Aorta (tissue), 5 donors: ENCODE measurements around the gene KCTD11. TPM values are rescaled to one million over a fixed set of nuclear protein-coding genes. Genes with fewer than 3 reads are reported as not detected.

Experiments used
- ATAC-seq: fragments of 200-7000 bp; cut with Tn5 transposase; one replicate; pipeline ENCODE4 v1.9.1; 2022; ENCODE audit warnings: moderate library complexity; ENCODE audit not compliant: low FRiP score
- DNase-seq, 2 donors: peaks; one replicate each; pipeline ENCODE4 v3.0.0-alpha.2; 2020
- H3K27ac ChIP-seq, 2 donors: one replicate each; pipeline ENCODE4 v1.5.1; 2013; ENCODE audit warnings: low read length in 2 of 2, mild to moderate bottlenecking in 2 of 2, moderate library complexity in 2 of 2, control low read depth in 1 of 2, inconsistent platforms in 1 of 2, low read depth in 1 of 2
- H3K27me3 ChIP-seq, 2 donors: one replicate each; pipeline ENCODE4 v1.6.1; 2013; ENCODE audit warnings: control low read depth in 1 of 2, low read length in 1 of 2, mild to moderate bottlenecking in 1 of 2, moderate library complexity in 1 of 2; ENCODE audit not compliant: insufficient read depth in 2 of 2, control insufficient read depth in 1 of 2
- H3K36me3 ChIP-seq, 2 donors: one replicate each; pipeline ENCODE4 v1.6.1; 2013; ENCODE audit warnings: control low read depth in 1 of 2, low read length in 1 of 2, mild to moderate bottlenecking in 1 of 2; ENCODE audit not compliant: insufficient read depth in 2 of 2, control insufficient read depth in 1 of 2
- H3K4me1 ChIP-seq, 2 donors: one replicate each; pipeline ENCODE4 v1.6.1; 2013; ENCODE audit warnings: low read length in 2 of 2, control low read depth in 1 of 2, mild to moderate bottlenecking in 1 of 2, moderate library complexity in 1 of 2; ENCODE audit not compliant: insufficient read depth in 2 of 2, control insufficient read depth in 1 of 2
- H3K4me3 ChIP-seq, 2 donors: one replicate each; pipeline ENCODE4 v1.5.1; 2013; ENCODE audit warnings: low read length in 2 of 2, control low read depth in 1 of 2, mild to moderate bottlenecking in 1 of 2
- H3K9me3 ChIP-seq: one replicate; pipeline ENCODE4 v1.6.1; 2013; ENCODE audit warnings: mild to moderate bottlenecking, low read length; ENCODE audit not compliant: control insufficient read depth
- WGBS, 2 donors: extraction: QIAGEN DNeasy Blood & Tissue Kit; methylation state at CpG; one replicate each; pipeline ENCODE4 v1.1.7; 2013; 5-methylcytosine and 5-hydroxymethylcytosine counted together
- intact Hi-C, 2 donors: fragments of 100-400 bp; cut with DNase I; formaldehyde crosslinking; loops; one replicate each; pipeline versions ENCODE4 v1.14.2 to v1.15.0; 2022
- polyA plus RNA-seq, 2 donors: library from polyadenylated mRNA; stranded (reverse); fragments of 200-250 nt; gene quantifications; one replicate each; pipeline ENCODE4 v1.2.3, GENCODE V29; 2013
- total RNA-seq, 2 donors: library from RNA; stranded (reverse); fragmentation: NEBNext Ultra II Directional; extraction: Animal tissue kit (Norgen Biotek cat#: 25700); gene quantifications; one replicate each; pipeline ENCODE4 v1.2.1, GENCODE V29; 2021
- donor health status: healthy with polysubstance abuse.
- donor health status: Bipolar disorder and iron deficiency.
- donor health status: DM: no; HTN: no; CAD: no.
- donor health status: DM: no; HTN: no; CAD: no.
- donor health status: DM: yes; HTN: yes; CAD: no.

Gene KCTD11
- total and polyA plus RNA-seq, 4 donors: 11.0 to 15.8 (median 11.9) TPM

DNA sequence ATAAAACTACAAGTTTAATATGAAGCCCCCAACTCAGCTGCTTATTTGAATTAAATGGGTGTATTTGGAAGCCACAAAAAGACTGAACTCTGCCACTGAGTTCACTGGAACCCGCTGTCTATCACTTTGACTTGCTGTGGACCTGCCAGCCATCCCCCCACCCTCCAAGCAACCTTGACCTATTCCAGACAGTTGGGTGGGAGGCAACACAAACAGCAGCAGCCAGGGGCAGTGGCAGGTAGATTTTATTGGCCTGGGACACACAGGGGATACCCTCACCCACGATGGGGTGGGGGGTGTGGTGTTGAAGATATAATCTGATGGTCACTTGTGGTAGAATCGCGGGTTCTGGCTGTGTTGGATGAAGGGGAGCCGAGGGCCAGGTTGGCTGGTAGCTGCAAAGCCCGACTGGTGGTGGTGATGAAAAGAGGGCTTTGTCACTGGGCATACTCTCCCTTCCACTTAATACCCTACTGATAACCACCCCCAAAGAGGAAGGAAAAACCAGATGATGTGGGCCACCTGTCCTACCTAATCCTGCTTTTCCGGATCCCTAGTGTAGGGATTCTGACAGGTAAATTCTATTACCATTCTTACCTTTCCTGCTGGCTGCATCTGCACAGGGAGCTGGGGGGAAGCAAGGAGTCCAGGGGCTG lies 39.4 kb upstream of the KCTD11 start:
- no peak for ATAC-seq
- WGBS, 2 donors: 80 to 85% methylated on average over 7 of the region's 7 CpGs
- peaks cover 0 to 8% of the 10 kb centered on the region in 2 donors for H3K36me3 ChIP-seq
- H3K9me3 ChIP-seq: no peaks in the 10 kb centered on the region
- no peaks in the 10 kb centered on the region for H3K27me3 ChIP-seq
- H3K4me3 ChIP-seq: no peak overlapping the region
- intact Hi-C loops: no loop called here
- H3K4me1 ChIP-seq: no peaks in the 10 kb centered on the region
- no peak for DNase-seq
- no peak overlapping the region for H3K27ac ChIP-seq

DNA sequence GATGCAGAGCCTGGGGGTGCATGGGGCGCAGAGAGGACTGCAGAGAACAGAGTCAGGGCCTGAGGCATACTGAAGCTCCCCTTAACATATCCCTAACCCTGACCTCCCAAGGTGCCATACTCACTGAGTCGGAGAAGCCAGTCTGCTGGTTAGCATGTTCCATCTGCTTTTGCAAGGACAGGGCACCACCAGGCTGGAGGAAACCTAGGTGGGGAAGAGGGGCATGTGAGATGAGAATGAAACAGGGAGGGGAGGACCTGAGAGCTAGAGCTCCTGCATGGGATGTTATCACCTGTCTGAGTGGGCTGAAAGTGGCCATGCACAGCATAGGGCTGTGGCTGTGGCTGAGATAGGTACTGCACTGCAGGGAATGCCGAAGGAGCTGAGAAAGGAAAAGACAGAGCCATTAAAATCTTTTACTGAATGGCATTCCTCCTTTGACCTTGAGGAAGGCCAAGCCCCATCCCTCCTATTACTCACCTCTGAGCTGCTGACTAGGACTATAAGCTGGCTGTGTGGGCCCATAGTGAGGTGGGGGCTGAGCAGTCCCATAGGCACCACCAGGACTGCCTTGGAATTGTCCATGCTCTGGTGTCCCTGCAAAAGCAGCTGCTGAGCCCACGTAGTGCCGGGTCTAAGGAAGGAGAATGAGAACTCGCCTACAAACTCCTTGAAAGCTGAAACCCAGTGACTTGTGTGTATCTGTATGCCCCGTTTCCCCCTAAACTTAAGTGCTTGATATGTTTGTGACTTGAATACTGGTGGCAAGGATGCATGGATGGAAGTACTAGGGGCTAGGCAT lies 38.7 kb upstream of the KCTD11 start:
- Histone ChIP-seq H3K27me3 (no peaks in the 10 kb centered on the region), H3K4me3 (no peak overlapping the region), H3K9me3 (no peaks in the 10 kb centered on the region), H3K27ac (no peak overlapping the region), H3K36me3 (peaks cover 0 to 8% of the 10 kb centered on the region in 2 donors), H3K4me1 (no peaks in the 10 kb centered on the region)
- ATAC-seq: no peak
- no peak for DNase-seq
- intact Hi-C loops: no loop called here
- WGBS, 2 donors: 87 to 89% methylated on average over 7 of the region's 7 CpGs

DNA sequence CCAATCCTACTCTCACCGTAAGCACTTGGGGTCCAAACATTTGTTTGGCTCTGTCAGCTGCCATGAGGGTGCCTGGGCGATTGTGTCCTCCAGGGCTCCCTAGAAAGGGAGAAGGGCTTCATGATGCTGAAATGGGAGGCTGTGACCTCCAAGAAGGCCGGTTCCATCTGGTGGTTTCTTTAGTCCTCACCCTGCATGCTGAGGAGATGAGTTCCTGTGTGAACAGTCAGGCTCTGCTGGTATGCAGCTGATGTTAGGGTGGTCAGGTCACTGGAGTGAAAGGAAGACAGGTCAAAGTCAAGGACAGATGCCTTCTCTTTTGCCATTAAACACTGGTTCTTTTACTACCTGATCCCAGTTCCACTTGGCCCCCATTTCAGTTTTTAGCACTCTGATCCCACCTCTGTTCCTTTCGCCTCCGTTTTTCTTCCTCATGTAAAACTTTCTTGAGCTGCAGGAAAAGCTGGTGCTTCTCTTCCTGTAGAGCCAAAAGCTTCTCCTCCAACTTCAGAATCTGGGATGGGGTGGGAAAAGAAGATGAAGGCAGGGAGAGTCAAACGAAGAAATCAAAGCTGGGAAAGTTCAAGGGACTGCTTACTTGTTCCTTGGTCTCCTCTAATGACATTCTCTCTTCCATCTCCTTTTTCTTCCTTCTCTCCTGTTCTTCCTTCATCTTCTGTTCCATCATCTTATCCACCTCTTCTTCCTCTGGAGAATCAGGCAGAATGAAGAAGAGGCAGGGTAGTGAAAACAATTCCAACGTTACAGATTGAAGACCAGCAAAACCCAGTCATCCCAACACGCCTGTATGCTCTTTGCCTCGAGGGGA lies 37.9 kb upstream of the KCTD11 start:
- Histone ChIP-seq H3K27ac (peak overlapping the region in 1 of 2 donors; percentile 79), H3K36me3 (peaks cover 0 to 8% of the 10 kb centered on the region in 2 donors), H3K4me1 (no peaks in the 10 kb centered on the region), H3K9me3 (no peaks in the 10 kb centered on the region), H3K27me3 (no peaks in the 10 kb centered on the region), H3K4me3 (peak overlapping the region; percentile 70 to 76)
- intact Hi-C loops: no loop called here
- 47% methylated on average over 9 of the region's 9 CpGs for WGBS, 2 donors
- ATAC-seq (no peak), DNase-seq (no peak)

DNA sequence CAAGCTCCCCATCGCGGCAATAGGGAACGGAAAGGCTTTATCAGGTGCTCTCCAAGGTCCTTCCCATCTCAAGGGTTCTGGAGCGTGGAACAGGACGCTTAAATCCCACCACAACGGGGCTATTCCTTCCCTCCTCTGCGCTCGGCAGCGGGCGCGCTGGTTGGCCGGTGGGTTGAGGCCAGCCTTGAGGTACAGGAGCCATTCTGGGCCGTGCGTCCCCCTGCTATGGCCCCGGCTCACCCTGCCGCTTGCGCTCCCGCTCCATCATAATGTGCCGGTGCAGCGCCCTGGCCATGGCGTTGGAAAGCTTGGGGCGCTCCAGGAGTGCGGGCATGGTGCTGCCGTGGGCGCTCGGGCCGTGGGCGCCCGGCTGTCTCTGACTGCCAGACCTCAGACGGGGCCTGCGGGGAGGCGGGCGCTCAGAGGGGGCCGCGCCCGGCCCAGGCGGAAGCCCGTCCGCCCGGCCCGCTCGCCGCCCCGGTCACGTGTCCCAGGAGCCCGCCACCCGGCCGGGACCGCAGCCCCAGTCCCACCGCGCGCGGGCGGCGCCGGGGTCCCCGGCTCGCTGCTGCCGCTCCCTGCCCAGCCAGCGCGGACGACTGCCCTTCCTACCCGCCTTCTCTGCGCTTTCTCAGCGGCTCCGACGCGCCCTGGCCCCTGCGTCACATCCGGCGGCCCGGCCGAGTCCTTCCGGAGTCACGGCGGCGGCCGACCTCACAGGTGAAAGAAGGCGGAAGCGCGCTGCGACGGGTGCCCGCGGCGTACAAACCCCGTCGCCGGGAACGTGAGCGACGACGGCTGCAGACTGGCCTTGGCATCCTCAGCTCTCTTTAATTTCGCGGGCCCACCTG lies 37.0 kb upstream of the KCTD11 start, which contains the start of gene GPS2:
Gene GPS2, minus strand, starts transcription at position 642 of the 851 bp plus-strand sequence. Its CDS starts 308 bp downstream, at position 334.
- 0% methylated on average over 93 to 95 of the region's 95 CpGs for WGBS, 2 donors
- no peaks in the 10 kb centered on the region for H3K27me3 ChIP-seq
- intact Hi-C loops: no loop called here
- H3K9me3 ChIP-seq: no peaks in the 10 kb centered on the region
- no peaks in the 10 kb centered on the region for H3K4me1 ChIP-seq
- peak within 1 kb of the TSS; percentile 69 to 79 for H3K27ac ChIP-seq
- H3K4me3 ChIP-seq: peak within 1 kb of the TSS; percentile 70 to 76
- H3K36me3 ChIP-seq: peaks cover 0 to 6% of the 10 kb centered on the region in 2 donors
- DNase-seq (peak; percentile 95 to 98), ATAC-seq (peak; percentile 90)

DNA sequence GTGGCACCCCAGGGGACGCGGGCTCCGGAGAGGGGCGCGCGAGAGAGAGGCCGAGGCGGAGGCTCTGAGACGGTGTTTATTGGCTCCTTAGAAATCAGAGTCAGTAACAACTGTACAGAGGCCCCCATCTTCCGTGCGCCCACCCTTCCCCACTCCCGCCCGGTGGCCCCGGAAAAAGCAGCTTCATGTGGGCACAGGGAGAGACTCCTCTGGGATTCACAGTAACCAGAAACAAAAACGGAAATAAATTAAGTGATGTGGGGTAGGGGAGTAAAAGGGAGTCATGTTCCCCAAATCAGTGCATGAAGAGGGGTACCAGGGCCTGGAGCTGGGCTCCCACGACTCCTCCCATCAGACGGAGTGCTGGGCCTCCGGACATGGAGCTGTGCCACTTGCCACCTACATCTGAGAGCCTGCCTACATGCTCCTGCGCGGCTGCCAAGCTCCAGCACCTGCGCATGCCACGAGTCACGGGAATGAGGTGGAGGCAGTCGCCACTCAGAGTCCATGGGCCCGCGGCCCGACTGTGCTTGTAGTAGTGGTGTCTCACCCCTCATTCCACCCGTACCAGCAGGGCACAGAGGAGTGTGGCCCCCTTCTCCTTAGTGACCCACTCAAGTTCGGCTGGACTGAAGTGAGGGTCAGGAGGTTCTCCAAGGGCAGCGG lies 36.3 kb upstream of the KCTD11 start:
- DNase-seq: no peak
- H3K4me3 ChIP-seq: peak overlapping the region in 1 of 2 donors; percentile 70
- no peaks in the 10 kb centered on the region for H3K4me1 ChIP-seq
- peak overlapping the region; percentile 42 to 69 for H3K27ac ChIP-seq
- H3K9me3 ChIP-seq: no peaks in the 10 kb centered on the region
- no peaks in the 10 kb centered on the region for H3K27me3 ChIP-seq
- H3K36me3 ChIP-seq: peaks cover 0 to 4% of the 10 kb centered on the region in 2 donors
- intact Hi-C loops: no loop called here
- 34 to 37% methylated on average over 29 to 30 of the region's 30 CpGs for WGBS, 2 donors
- ATAC-seq: peak; percentile 8

DNA sequence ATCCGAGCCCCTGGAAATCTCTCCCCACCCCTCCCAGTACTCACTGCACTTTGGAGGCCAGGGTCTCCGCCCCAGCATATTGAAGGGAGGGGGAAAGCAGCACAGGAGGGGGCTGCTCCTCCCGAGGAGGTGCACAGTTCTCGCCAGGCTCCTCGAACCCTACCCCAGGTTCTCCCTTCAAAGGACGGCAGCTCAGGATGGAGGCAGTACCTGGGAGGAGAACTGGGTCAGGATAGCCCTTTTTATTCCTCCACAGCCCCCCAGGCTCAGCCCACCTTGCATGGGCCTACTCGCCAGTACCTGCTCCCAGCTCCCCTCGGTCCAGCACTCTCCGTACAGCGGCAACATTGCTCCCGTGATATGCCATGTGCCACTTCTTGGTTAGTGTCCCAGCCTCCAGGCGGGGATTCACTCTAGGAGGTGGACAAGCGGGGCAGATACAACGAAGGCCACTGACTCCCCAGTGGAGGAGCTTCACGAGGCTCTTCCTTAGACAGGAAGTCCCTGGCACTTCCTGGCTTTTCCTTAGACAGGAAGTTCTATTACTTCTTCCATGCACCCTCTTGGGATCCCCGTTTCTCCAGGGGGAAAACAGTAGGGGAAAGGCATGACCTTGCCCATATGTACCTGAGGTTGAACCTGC lies 34.7 kb upstream of the KCTD11 start:
- H3K27me3 ChIP-seq: no peaks in the 10 kb centered on the region
- H3K27ac ChIP-seq: no peak overlapping the region
- H3K4me1 ChIP-seq: no peaks in the 10 kb centered on the region
- ATAC-seq: no peak
- 84 to 85% methylated on average over 16 of the region's 16 CpGs for WGBS, 2 donors
- H3K9me3 ChIP-seq: no peaks in the 10 kb centered on the region
- no peak for DNase-seq
- no peak overlapping the region for H3K4me3 ChIP-seq
- H3K36me3 ChIP-seq: peaks cover 0 to 4% of the 10 kb centered on the region in 2 donors
- intact Hi-C loops: no loop called here

DNA sequence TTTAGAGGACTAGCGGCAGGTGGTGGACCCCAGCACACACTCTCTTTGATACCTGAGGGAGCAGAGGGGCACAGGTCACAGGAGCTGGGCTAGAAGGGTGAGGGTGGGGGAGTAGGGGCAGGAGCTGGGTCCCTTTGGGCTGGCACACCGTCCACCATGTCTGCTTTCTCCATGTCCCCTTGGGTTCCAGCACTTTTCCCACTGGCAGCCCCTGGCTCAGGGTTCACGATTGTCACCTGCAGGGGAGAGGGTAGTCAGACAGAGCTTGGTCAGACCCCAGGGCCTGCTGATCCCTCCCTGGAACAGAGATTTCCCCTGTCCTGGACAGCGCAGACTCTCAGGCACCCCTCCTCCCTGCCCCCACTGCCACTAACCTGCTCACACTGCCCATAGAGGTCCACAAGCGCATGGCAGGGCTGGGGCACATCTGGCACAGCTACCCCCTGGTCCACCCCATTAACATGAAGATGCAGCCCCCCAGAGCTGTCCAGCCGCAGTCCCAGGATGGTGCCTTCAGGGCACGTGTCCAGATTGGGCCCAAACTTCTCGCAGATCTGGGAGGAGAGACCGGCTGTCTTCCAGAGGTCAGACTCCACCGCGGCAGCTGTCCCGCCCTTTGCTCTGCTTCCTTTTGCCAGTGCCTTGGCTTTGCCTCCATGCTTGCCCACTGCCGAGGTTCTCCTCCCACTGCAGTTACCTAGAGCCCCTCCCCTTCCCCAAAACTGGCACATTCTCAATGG lies 33.7 kb upstream of the KCTD11 start:
- H3K36me3 ChIP-seq: peaks cover 0 to 5% of the 10 kb centered on the region in 2 donors
- 90 to 97% methylated on average over 13 of the region's 13 CpGs for WGBS, 2 donors
- intact Hi-C loops: no loop called here
- H3K27ac ChIP-seq: no peak overlapping the region
- no peaks in the 10 kb centered on the region for H3K4me1 ChIP-seq
- H3K27me3 ChIP-seq: no peaks in the 10 kb centered on the region
- no peak for ATAC-seq
- no peak overlapping the region for H3K4me3 ChIP-seq
- no peak for DNase-seq
- no peaks in the 10 kb centered on the region for H3K9me3 ChIP-seq
